Stimulated activated CD8-positive, alpha-beta memory T cell treated with anti-CD3 and anti-CD28 coated beads, Interleukin-12 subunit alpha, Interleukin-12 subunit beta, amount 100 ng/mL, for 1 hour (primary cell): Measurements from ENCODE around the gene LRRC42.

Experiments used
- DNase-seq: peaks from one replicate; pipeline ENCODE4 v3.0.0-alpha.2; 2020; ENCODE audit warnings: low read depth

LRRC42 gene

DNA sequence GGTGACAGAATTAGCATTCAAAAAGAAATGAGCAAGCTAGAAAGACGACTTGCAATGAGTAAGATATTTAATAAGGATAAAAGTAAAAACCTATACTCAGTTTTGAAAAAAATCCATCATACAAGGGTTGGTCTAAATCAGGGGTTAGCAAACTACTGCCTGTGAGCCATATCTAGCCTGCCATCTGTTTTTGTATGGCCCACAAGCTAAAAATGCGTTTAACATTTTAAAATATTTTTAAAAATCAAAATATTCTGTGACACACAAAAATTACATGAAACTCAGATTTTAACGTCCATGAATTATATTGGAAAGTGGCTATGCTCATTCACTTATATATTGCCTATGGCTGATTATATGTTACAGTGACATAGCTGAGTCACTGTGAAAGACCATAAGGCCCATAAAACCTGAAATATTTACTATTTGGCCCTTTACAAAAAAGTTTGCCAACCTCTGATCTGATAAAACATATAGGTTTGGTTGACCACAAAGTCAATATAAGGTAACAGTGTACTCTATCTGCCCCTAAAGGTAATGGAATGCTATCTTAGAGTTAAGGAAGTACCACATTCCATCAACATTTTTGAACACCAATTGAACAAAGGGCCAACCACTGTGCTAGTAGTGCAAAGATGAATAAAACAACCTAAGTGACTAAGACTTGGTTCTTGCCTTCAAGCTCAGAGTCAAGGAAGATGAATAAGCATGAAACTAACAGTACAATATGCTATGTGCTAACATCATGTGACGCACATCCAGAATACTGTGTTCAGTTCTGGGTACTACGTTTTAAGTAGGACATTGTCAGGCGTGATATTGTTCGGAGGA, 3.8 kb upstream of the LRRC42 start:
- DNase-seq = no peak

DNA sequence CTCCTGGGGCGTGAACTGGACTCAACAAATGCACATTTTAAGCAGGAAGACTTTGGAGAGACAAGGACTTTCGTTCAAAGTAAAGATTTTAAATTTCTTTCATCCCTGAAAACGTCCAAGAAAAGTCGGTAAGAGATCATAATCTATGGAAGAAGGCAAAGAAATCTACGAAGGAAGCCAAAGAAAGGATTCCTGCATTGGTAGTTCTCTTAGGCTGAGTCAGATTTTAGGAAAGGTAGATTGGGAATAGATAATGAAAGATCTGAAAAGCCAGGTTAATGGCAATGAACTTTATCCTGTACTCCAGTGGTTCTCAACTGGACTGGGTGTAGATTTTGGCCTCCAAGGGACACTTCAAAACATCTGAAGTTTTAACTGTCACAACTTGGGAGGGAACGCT, 3.1 kb upstream of the LRRC42 start:
- no peak for DNase-seq

DNA sequence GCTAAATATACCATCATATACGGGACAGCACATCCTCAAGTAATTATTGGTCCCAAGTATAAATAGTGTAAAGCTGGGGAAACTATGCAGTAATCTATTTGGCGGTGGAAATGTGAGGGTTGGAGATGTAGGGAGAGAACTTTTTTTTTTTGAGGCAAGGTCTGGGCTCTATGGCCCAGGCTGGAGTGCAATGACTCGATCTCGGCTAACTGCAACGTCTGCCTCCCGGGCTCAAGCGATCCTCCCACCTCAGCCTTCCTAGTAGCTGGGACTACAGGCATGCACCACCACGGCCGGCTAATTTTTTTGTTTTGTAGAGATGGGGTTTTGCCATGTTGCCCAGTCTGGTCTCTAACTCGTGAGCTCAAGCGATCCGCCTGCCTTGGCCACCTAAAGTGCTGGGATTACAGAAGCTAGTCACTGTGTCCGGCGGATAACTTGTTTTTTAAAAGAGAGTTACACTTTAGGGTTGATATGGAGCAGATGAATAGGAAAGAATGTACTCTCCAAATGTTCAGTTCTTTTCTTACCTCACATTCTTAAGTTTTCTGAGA, 2.6 kb upstream of the LRRC42 start:
- no peak for DNase-seq

- DNase-seq = no peak
These were observed 1.5 kb upstream of the LRRC42 start for GRCh38 chr1:53944469-53945182.

DNA sequence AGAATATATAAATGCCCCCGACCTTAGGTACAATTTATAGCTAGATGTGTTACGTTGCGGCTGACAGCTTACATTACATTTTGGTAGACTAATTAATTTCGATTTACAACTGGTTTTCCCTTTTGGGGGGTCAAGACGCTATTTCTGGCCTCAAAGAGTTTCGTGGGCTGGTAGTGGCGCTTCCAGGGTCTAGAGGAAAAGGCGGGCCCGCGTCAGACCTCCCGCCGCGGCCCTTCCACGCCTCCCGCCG, 1.0 kb upstream of the LRRC42 start:
- no peak for DNase-seq

GRCh38 chr1:53945433-53946251, 508 bp upstream of the LRRC42 start, which contains the start of gene IFT25:
Gene IFT25, minus strand, starts transcription at chr1:53945699. Its CDS starts 5,617 bp downstream, at chr1:53940082.
- peak; percentile 97 for DNase-seq

DNA sequence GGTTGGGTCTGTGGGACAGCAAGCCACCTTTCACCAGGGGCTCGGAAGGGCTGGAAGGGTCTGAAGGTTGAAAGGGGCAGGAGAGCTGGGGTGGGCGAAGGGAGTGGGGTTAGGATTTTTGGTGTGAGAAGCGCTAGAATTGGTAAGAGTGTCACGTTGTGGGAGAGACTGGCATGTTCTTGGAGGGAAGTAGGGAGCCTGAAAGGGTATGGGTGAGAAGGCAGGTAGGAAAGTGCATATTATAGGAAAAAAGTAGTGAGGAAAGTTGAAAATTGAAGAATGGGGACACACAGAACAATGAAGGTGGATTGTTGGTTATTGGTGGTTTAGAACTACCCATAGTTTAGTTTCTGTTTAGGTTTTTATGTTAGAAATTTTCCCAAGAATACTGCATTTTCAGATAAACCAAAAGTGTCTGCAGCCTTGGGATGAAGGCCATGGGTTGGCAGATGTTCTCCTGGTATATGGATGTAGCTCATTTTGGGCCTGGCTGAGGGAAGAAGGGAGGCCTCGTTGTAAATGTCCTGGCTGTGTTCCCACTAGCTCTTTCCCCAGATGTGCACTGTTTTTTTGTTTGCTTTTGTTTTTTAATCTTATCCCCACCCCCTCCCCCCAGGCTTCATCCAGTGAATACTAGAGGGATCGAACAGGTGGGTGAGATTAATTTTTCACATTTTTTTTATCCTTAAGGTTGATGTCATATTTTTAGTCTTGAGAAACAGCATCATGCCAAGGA, 1.2 kb downstream of the LRRC42 start:
- no peak for DNase-seq

DNA sequence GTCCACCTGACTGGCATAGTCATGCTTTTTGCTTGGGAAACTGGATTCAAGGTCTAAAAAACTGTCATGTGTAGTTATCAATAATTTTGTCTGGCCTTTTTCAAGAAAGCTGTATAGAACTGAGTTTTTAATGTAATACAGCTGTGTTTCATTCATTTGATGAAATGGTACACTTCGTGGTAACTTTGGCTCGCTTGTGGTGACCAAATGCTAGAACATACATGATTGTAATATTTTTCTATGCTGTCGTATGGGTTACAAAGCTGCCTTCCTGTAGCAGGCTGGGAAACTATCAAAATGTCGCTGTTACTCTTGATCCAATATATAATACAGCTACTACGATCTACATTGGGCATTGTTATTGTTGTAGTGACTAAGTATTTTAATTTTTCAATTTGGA, 2.1 kb downstream of the LRRC42 start:
- no peak for DNase-seq

GRCh38 chr1:53949023-53949990, 3.2 kb downstream of the LRRC42 start:
- DNase-seq = no peak

GRCh38 chr1:53951697-53952096, 5.5 kb downstream of the LRRC42 start:
- DNase-seq = no peak

- DNase-seq = no peak
These were observed 8.0 kb downstream of the LRRC42 start for GRCh38 chr1:53954128-53954527.

DNA sequence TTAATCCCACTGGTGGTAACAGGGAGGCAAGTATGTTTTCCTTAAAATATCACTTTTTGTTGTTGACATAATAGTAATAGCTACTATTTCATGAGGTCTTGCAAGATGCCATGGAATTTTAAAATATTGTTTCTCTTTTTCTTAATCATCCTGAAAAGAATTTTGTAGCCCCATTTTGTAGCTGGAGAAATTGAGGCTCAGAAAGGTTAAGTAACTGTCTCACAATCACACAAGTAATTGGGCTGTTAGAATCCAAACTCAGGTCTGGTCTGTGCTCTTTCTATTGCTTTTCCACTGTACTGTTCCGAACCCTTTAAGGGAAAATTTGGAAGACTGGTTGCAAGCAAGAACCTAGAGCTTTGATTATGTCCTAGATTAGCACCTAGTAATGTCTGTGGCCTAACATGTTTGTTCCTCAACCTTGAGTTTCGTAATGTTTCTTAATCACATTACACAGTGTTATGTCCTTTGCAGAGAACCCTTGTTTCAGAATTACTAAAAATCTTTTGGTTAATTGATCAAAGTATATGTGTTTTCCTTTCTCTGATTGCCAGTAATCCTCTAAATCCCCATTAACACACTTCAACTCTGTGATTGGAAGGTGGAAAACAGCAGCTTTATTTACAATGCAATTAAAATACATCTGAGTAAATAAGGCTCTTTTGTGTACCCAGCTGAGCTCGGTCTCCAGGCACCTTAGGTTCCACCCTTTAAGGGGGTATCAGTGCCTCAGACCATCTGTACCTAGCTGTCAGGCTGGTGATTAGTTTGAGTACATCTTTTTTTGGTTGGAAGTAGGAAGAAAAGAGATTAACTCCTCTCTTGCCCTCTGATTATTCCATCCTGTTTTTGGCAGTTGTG, 10.4 kb downstream of the LRRC42 start:
- no peak for DNase-seq

- DNase-seq = no peak
These were observed 11.2 kb downstream of the LRRC42 start for GRCh38 chr1:53957194-53957818.

DNA sequence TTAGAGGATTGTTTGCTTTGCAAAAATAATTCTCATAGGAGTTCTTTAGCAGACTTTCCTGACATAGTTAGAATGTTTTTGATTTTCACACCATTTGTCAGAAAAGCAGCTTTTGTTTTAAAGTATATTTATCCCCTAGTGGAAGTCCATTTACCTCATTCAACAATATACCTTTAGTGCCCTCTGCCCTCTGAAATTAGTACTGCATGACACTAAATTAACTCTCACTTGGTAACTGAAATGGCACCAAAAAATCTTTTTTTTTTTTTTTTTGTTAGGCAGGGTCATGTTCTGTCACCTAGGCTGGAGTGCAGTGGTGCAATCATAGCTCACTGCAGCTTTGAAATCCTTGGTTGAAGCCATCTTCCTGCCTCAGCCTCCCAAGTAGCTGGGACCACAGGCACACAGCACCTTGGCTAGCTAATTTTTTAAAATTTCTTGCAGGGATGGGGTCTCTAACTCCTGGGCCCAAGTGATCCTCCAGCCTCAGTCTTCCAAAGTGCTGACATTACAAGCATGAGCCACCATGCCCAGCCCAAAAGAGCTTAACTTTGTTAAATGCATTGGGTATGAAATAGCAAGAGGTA, 13.6 kb downstream of the LRRC42 start:
- no peak for DNase-seq

- no peak for DNase-seq
These were observed 16.2 kb downstream of the LRRC42 start for GRCh38 chr1:53962395-53962794.

- DNase-seq = no peak
These were observed 17.3 kb downstream of the LRRC42 start for GRCh38 chr1:53963460-53963859.

DNA sequence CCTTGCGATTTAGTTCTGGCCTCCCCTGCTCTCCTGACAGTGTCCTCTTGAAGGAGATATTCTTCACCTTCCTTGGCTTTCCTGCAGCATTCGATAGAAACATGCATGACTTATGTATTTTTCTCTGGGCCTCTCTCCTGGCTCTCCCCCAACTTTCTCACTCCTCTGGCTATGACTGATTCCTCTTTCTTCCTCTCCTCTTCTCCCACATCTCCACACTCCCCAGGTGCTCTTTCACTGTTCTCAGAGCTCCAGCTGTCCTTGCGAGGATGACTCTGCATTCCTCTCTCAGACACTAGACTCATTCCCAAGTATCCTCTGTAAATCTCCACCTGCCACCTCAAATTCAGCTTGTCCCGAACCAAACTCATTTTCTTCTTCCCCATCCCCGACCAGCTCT, 18.0 kb downstream of the LRRC42 start:
- DNase-seq = no peak

DNA sequence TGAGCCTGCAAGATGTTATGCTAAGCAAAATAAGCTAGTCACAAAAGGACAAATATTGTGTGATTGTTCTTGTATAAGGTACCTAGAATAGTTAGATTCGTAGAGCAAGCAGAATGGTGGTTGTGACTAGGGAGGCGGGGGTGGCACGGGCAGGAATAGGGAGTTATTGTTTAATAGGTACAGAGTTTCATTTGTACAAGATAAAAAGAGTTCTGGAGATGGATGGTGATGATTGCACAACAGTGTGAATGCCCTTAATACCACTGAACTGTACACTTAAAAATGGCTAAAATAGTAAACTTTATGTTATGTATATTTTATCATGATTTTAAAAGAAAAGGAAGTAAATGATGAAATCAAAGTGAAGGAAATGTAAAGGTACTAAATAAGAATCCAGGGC, 20.6 kb downstream of the LRRC42 start:
- no peak for DNase-seq
